HG02610 (cell line): ENCODE results near the gene MED26.
"Not testable (repeated sequence)": the region's sequence is repeated elsewhere in the genome, so short reads cannot be mapped to it uniquely, and the experiment has no call there.

ENCODE experiments used
- ATAC-seq: cut with Tn5 transposase; IDR thresholded peaks from one replicate; pipeline ENCODE4 v1.9.1; 2021; ENCODE audit warnings: mild to moderate bottlenecking, moderate library complexity; ENCODE audit not compliant: unreplicated experiment

The MED26 gene

DNA sequence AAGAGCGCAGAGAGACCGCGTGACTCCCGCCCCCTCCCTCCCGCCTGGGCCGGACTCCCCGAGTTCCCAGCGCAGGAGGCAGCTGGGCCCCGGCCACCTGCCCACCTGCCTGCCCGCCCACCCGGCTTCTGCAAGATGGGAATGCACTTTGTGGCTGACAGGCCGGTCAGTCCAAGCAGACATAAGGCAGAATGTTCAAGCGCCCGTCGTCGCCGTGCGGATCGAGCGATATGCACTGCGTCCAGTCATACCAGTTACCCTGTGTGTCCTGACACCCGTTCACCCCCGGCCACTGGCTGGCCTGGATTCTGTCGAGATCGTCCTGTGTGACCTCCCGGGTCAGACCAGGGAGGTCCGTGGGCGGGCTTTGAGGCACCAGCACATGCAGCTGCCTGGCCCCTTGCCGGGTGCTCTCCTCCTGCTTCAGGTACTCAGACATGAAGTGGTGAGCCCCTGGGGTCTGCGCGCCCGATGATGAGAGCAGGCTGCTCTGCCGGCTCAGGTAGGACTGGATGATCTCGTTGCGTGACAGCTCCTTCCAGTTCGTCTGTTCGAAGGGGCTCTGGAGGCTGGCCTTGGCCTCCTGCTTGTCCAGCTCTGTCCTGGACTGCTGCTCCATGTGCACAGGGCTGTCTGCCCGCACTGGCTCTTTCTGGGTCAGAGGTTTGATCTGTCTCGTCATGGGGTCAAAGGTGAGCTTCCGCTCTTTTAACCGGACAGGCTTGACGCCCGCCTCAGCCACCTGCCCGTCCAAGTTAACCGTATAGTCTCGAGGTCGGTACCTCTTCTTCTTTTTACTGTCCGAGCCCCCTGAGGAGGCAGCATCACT is 51.9 kb downstream of the MED26 start:
- ATAC-seq: no peak

DNA sequence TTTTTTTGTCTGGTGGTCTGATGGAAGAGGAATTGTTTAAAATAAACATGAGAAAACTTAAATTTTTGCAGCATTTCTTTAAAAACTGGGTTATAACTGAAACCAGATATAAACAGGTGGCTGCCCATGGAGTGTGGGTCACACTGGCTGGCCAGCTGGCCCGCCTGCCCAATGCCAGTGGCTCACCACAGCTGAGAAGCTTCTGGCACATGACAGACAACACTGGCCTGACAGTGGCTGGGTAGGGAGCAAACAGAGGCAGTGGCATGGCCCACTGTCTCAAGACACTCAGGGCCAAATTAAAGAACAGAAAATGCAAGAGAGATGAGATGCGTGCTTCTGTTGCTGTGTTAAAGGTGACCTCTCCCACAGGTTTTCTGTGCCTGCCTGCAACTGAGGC is 52.7 kb downstream of the MED26 start:
- ATAC-seq: no peak

DNA sequence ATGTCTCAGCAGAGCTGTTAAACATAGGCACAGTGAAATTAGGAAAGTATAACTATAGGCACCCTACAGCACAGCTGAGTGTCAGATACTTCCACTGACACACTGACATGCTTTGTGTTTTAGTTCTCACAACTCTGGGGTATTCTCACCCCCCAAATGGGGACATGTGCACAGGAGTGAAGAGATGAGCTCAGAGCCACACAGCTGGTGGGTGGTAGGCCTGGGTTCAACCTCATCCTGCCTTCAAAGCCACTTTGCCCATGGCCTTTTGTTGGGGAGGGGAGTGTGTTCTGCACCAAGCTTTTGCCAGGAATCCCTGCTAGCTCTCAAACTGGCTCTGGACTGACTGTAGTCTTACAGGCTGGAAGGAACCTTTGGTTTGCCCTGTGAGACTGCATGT is 54.1 kb downstream of the MED26 start:
- ATAC-seq: no peak

DNA sequence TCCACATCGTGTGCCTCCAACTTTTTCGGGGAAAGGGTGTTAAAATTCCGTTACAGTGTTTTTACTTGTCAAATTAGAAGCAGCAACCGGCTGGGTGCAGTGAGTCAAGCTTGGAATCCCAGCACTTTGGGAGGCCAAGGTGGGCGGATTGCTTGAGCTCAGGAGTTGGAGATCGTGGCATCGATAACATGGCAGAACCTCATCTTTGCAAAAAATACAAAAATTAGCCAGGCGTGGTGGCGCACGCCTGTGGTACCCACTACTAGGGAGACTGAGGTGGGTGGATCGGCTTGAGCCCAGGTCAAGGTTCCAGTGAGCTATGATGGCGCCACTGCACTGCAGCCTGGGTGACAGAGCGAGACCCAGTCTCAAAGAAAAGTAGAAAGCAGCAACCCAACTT is 54.7 kb downstream of the MED26 start:
- no peak for ATAC-seq

DNA sequence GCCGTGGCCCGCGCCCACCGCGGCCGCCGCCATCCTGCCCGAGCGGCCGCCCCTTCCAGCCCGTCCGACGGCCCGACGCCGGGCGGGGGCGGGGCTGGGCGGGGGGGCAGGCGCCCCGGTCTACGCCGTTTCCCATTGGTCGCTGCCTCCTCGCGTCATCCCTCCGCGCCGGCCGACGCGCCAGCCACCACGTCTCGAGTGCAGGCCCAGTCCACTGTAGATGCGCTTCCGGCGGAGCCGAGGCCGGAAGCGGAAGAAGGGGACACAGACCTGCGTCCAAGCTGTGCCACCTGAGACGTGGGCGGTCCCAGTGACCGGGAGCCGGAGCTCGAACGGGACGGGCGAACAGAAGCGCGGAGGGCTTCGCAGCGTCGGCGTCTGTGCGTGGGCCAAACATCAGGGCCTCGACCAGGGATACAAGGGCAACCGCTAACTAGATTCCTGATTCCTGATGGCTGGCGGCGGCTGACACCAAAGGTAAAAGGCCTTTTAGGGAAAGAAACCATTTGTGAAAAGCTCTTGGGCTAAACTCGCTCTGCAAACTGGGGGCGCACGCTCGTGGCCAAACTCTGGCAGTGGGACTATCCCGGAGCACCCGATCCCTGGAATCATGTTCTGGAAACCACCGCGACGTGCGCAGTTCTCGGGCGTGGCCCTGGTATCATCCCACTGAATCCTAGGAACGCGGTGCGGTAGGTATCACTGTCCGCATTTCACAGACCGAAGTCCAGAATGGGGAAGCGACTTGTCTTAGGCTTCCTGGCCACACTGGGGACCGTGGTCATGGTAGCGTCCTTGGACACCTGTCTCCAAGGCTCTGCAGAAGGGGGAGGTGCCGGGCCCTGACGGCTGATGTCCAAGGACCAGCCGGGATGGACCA is 55.4 kb downstream of the MED26 start, which contains the start of gene SLC35E1:
Gene SLC35E1 (minus strand): TSS at position 84 of the 880 bp plus-strand sequence. CDS start 51 bp downstream, at position 33.
- peak; percentile 86 for ATAC-seq

DNA sequence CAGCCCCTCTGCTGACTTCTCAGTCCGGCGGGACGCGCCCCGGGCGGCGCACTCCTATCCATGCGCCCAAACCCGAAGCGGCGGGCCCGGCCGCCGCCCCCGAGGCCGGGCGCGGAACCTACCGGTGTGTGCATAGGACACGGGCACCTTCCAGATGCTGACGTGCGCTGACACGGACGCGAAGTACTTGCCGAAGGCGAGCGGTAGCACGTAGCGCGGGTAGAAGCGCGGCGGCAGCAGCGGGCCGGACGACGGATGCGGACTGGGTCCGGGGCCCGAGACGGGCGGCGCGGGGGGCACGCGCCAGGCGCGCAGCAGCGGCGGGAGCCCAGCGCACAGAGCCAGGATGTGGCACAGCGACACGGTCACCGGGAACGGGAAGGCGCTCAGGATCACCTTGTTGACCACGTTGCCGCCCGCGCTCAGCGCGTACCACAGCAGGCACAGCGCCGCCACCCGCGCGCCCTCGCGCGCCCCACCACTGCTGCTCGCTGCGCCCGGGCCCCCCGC is 56.1 kb downstream of the MED26 start:
- ATAC-seq: no peak

DNA sequence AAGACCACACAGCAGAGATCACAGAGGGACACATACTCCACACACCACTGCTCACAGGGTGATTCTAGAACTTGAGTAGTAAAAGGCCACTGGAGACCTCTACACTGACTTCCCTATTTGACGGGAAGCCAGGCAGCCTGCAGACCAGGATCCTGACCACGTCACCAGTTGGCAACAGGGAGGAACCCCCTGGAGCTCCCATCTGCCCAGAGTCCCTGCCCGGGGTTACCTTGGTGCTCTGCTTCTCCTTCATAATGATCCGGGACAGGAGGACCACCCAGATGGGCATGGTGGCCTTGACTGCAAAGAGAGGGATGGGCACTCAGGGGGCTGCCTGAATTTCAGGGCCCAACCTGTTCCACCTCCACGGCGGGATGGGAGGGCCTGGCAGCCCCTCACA is 56.7 kb downstream of the MED26 start:
- ATAC-seq: no peak

DNA sequence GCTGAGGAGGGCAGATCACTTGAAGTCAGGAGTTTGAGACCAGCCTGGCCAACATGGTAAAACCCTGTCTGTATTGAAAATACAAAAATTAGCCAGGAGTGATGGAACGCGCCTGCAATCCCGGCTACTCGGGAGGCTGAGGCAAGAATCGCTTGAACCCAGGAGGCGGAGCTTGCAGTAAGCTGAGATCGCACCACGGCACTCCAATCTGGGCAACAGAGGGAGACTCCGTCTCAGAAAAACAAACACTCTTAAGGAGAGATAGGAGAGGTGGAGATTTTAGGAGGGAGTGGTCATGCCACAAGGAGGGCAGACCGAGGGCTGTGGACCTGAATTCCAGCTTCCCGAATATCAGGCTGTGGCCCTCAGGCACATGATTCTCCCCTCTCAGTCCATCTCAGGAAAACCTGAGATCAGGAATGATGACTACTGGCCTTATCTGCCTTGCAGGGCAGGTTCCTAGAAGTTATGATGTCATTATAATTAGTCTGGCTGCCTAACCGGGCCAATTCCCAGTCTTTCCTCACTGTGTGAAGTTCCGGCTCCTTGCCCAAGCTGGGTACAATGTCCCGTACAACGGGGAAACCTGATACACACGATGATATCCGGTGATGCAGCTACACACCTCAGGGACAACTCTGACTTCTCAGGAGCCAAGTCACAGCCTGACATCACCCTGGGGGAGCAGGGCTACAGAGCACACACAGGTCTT is 58.2 kb downstream of the MED26 start:
- no peak for ATAC-seq

DNA sequence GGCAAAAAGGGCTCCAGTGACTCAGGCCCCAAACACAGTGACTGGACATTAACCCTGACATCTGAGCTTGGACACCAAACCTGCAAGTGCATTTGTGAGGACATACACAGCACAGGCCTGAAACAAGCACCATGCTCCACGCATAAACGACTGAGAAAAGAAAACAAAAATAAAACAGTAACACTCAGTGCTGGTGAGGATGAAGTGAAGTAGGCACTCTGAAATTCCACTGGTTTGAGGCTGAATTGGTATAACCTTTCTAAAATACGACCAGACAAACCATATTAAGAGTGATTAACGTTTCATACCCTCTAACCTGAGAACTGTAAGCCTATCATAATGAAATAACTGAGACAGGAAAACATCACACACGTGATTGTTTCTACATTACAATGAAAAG is 61.3 kb downstream of the MED26 start:
- no peak for ATAC-seq

DNA sequence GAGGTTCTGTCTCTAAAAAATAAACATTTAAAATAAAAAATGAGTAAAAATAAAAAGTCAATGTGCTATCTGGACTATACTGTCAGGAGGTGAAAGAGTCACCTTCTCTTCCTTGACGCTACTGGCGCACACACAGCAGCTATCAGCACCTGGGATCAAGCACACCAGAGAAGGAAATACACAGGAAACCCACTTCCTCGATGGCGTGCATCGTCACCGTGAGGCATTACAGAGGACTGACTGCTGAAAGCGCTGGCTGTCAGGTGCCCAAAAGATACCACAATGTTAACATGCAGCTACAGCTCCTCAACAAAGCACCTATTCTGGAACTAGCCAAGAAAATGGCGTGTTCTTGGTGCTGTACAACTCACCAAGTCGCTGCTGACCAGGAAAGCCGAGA is 61.8 kb downstream of the MED26 start:
- no peak for ATAC-seq

DNA sequence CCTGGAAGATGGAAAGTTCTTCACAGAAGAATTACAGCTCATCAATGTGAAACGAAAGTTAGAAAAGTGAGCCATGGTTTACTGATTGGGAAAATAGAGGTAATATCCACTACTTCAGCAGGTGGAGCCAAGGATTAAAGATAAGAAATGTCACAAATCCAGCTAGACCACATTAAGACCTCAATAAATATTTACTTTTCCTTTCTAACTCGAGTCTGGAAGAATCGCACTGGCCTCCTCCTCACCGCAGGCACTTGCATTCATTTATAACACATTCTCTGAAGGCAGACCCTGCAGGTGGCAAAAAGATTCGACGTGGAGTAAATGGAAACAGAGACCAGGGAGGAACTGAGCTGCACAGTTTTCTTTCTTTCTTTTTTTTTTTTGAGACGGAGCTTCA is 63.2 kb downstream of the MED26 start:
- ATAC-seq: no peak

DNA sequence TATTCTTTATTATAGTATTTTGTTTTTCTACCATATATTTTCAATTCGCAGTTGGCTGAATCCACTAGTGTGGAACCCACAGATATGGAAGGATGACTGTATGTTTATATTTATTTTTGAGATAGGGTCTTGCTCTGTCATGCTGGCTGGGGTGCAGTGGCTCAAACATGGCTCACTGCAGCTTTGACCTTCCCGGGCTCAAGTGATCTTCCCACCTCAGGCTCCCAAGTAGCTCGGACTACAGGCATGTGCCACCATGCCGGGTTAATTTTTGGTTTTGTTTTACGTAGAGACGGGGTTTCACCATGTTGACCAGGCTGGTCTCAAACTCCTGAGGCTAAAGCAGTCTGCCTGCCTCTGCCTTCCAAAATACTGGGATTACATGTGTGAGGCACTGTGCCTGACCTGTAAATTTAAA is 65.4 kb downstream of the MED26 start:
- no peak for ATAC-seq

DNA sequence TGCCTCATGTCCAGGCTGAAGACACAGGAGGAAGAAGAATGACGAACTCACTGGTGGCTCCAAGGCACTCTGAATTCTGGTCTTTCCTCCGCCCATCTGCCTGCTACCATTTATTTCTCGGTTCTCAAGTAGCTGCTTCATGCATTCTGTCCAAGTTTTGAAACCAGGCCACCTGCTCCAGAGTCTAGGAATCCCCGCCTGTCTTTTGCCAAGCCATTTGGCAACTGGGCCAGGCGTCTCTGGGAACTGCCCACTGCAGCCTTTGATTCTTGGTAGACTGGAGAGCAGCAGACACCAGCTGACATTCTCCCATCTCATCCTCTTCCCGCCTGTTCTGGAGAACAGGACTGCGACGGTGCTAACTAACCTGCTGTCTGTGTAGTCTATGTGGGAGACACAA is 66.6 kb downstream of the MED26 start:
- no peak for ATAC-seq

DNA sequence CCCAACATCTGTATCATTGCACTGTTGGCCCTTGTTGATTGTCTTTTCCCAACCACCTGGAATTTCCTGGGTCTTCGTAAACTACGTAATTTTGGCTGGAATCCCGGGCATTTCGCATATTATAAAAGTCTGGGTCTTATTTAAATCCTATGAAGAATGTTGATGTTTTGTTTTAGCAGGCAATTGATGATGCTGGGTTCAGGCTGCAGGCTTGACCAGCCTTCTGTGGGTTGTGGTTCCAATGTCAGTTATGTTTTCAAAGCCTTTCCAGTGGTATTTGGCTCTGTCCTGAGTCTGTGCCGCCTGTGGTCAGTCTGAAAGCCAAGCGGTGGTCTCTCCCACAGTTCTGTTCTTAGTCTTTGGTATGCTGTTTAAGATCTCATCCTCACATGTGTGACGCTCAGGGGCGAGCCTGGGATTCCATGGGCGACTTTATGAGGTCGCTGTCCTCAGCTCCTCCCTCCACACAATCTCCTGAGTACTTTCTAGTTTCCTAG is 68.2 kb downstream of the MED26 start:
- no peak for ATAC-seq

DNA sequence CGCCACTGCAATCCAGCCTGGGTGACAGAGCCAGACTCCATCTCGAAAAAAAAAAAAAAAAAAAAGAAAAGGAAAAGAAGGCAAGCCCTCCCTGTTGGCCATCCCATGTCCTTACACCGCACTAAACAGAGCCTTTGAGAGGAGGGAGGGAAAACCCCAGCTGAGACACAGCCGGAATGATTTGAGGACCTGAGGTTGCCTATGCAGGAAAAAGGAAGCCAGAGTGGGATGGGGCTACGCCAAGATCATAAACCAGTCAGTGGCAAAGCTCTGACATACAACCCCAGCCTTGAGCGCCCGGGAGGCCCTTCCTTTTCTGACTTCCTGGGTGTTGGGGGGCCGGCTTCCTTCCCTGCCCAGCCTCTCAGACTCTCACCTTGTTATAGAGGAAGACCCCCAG is 73.2 kb downstream of the MED26 start:
- no peak for ATAC-seq

DNA sequence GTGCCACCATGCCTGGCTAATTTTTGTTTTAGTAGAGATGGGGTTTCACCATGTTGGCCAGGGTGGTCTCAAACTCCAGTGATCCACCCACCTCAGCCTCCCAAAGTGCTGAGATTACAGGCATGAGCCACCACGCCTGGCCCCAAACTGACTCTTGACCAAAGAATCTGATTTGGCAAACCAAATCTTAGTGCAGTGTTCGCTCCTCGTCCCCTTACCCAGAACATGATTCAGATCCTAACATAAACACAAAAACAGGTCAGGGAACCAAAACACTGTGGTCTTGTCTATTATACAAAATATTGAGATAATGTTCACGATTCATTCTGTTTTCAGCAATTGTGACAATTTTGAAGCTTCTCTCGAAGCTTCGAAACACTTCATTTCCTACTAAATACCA is 76.1 kb downstream of the MED26 start:
- not testable (repeated sequence) for ATAC-seq

DNA sequence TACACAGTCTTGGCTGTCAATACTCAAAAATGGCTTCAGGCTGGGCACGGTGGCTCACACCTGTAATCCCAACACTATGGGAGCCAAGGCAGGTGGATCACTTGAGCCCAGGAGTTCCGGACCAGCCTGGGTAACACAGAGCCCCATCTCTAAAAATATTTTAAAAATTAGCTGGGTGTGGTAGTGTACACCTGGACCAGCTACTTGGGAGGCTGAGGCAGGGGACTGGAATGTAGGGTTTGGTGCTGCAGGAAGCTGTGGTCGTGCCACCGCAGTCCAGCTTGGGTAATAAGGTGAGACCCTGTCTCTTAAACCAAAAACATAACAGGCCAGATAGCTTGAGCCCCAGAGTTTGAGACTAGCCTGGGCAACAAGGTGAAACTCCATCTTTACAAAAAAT is 79.0 kb downstream of the MED26 start:
- ATAC-seq: no peak

DNA sequence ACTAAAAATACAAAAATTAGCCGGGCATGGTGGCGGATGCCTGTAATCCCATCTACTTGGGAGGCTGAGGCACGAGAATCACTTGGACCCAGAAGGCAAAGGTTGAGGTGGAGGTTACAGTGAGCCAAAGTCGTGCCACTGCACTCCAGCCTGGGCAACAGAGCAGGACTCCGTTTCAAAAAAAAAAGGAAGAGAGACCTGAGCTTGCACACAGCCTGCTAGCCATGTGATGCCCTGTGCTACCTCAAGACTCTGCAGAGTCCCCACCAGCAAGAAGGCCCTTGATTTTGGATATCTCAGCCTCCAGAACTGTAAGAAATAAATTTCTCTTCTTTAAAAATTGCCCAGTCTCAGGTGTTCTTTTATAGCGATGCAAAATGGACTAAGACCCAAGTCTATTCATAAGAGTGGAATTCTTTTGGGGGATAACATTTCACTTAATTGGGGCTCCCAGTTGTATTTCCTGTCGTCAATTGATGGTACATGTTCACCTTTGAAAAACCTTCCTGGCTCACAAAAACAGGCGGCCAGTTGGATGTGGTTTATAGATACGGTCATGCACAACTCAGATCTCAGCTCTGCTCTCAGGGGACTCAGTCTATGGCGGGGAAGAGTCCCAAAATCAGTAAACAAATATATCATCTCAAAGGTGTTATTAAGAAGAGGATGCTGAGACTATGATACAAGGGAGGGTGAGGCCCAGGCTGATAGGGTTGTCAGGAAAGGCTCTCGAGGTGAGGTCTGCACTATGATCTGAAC is 83.4 kb downstream of the MED26 start:
- ATAC-seq: no peak

DNA sequence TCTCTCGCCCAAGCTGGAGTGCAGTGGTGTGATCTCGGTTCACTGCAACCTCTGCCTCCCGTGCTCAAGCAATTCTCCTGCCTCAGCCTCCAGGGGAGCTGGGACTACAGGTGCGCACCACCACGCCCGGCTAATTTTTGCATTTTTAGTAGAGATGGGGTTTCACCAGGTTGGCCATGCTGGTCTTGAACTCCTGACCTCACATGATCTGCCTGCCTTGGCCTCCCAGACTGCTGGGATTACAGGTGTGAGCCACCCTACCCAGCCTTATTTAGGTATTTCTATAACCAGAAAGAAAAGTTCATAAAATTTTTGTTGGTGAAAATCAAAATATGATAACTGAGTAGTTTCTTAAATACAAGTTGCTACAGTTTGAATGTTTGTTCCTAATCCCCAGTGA is 84.3 kb downstream of the MED26 start:
- not testable (repeated sequence) for ATAC-seq

DNA sequence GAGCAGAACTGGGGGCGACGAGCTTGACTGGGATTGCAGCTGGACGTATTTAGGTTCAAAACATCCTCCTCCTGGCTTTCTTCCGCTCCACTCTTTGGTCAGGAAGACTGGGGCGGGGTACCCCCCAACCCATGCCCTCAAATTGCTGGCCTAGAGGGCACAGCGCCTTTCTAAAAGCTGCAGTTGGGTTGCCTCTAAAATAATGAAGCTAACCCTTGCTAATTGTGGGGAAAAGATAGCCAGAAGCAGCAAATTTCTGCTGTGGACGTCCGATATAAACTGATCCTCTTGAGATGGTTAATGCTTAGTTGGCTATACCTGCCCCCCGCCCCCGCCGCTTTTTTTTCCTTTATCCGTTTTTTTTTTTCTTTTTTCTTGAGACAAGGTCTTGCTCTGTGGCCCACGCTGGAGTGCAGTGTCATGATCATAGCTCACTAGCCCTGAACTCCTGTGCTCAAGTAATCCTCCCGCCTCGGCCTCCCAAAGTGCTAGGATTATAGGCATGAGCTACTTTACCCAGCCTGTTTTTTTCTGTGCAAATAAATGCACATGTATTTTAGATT is 85.0 kb downstream of the MED26 start:
- ATAC-seq: no peak
